ENCODE data around the gene MAGEA8.
"Not testable (repeated sequence)": the region's sequence is repeated elsewhere in the genome, so short reads cannot be mapped to it uniquely, and the experiment has no call there.

The MAGEA8 gene

GRCh38 chrX:149908308-149908707 is 27.3 kb downstream of the MAGEA8 start:
- DNase-seq, result no peak

- DNase-seq, result no peak
Measured at GRCh38 chrX:149908727-149909126, 27.7 kb downstream of the MAGEA8 start.

- DNase-seq, result no peak
Measured at GRCh38 chrX:149909324-149910177, 28.6 kb downstream of the MAGEA8 start.

GRCh38 chrX:149910178-149910695 is 29.3 kb downstream of the MAGEA8 start:
- DNase-seq, result no peak

- no peak for DNase-seq
Measured at GRCh38 chrX:149916745-149917392, 35.9 kb downstream of the MAGEA8 start.

- DNase-seq, result not testable (repeated sequence)
Measured at GRCh38 chrX:149923836-149924235, 42.9 kb downstream of the MAGEA8 start.

GRCh38 chrX:149924434-149924833 is 43.5 kb downstream of the MAGEA8 start:
- not testable (repeated sequence) for DNase-seq

GRCh38 chrX:149927245-149927963 is 46.4 kb downstream of the MAGEA8 start:
- not testable (repeated sequence) for DNase-seq

- DNase-seq, result not testable (repeated sequence)
Measured at GRCh38 chrX:149927964-149928258, 46.9 kb downstream of the MAGEA8 start.

GRCh38 chrX:149928635-149929034 is 47.7 kb downstream of the MAGEA8 start:
- DNase-seq, result not testable (repeated sequence)

GRCh38 chrX:149929400-149929799 is 48.4 kb downstream of the MAGEA8 start, which contains the start of gene HSFX4:
HSFX4 (plus strand) TSS chrX:149929573; CDS start chrX:149929645, 72 bp downstream.
- not testable (repeated sequence) for DNase-seq

- not testable (repeated sequence) for DNase-seq
Measured at GRCh38 chrX:149931355-149931754, 50.4 kb downstream of the MAGEA8 start.

GRCh38 chrX:149932150-149932549 is 51.2 kb downstream of the MAGEA8 start:
- DNase-seq, result not testable (repeated sequence)

- DNase-seq, result not testable (repeated sequence)
Measured at GRCh38 chrX:149932970-149933369, 52.0 kb downstream of the MAGEA8 start.

GRCh38 chrX:149933547-149933946 is 52.6 kb downstream of the MAGEA8 start:
- not testable (repeated sequence) for DNase-seq
